Coronary artery (tissue), 2 donors: ENCODE data around the gene LTC4S.
A peak's percentile ranks its signal among the peaks of the same experiment; 100 is the strongest.
"Not testable (repeated sequence)": the region's sequence is repeated elsewhere in the genome, so short reads cannot be mapped to it uniquely, and the experiment has no call there.

ENCODE experiments used
- DNase-seq: peaks from one replicate; pipeline ENCODE4 v3.0.0-alpha.2; 2017; ENCODE audit warnings: low spot score
- H3K27ac ChIP-seq, 2 donors: fragments of 200-600 bp; sonication (generic); one replicate each; pipeline ENCODE4 v1.5.1; 2016 to 2019
- H3K4me3 ChIP-seq: fragments of 200-600 bp; sonication (generic); 2 replicates; pipeline ENCODE4 v1.5.1; 2016; ENCODE audit warnings: mild to moderate bottlenecking, moderate library complexity
- TF ChIP-seq, protein P1 (sequence below): fragments of 200-600 bp; sonication (generic); IDR thresholded peaks from one replicate; pipeline ENCODE4 v1.5.1; 2019; ENCODE audit warnings: antibody characterized with exemption

Gene LTC4S

GRCh38 chr5:179788193-179788854 lies 5.5 kb upstream of the LTC4S start:
- no peak for DNase-seq
- H3K4me3 ChIP-seq = no peak overlapping the region
- TF ChIP-seq, protein P1, sequence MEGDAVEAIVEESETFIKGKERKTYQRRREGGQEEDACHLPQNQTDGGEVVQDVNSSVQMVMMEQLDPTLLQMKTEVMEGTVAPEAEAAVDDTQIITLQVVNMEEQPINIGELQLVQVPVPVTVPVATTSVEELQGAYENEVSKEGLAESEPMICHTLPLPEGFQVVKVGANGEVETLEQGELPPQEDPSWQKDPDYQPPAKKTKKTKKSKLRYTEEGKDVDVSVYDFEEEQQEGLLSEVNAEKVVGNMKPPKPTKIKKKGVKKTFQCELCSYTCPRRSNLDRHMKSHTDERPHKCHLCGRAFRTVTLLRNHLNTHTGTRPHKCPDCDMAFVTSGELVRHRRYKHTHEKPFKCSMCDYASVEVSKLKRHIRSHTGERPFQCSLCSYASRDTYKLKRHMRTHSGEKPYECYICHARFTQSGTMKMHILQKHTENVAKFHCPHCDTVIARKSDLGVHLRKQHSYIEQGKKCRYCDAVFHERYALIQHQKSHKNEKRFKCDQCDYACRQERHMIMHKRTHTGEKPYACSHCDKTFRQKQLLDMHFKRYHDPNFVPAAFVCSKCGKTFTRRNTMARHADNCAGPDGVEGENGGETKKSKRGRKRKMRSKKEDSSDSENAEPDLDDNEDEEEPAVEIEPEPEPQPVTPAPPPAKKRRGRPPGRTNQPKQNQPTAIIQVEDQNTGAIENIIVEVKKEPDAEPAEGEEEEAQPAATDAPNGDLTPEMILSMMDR = no peak
- no peak overlapping the region for H3K27ac ChIP-seq

- H3K27ac ChIP-seq, H3K4me3 ChIP-seq, DNase-seq: not testable (repeated sequence)
Observed at GRCh38 chr5:179789278-179789677, 4.5 kb upstream of the LTC4S start.

- Histone ChIP-seq H3K27ac (peak overlapping the region; percentile 21 to 89), H3K4me3 (no peak overlapping the region)
- TF ChIP-seq, protein P1 = no peak
- DNase-seq = no peak
Observed at GRCh38 chr5:179791881-179792611, 1.7 kb upstream of the LTC4S start.

DNA sequence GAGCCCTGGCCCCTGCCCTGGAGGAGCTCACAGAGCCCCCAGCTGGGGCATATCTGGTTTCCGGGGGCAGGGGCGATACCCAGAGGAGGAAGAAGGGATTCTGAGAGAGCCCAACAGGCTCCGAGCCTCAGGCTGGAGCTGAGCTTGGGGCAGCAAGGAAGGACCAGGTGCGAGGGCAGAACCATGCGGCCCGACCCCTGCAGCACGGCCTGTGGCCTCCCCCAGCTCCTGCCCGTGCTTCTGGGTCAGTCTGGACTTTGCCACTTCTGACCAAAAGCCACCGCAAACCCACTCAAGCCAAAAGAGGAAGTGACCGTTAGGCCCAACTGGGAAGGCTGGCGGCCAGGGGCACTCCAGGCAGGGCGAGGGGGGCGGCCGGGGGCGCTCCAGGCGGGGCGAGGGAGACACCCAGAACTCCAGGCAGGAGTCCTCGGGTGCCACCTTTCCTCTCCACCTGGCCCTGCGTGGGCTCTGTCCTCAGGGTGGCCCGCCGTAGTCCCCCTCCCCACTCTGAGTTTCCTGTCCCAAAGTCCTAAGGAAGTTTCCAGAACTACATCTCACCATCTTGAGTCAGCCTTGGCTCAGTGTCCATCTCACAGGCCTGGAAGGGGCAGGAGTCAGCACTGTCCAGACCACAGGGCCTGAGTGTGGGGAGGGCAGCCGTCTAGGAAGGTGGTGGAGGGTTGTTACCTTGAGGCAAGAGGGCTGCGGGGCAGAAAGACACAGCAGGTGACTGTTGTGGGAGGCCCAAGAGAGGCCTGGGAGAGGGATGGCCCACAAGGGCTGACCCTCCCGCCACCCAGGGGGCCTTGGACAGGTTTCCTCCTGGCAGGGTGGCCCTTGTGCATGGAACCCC lies 946 bp upstream of the LTC4S start:
- Histone ChIP-seq H3K4me3 (peak overlapping the region; percentile 89), H3K27ac (peak overlapping the region; percentile 21 to 89)
- TF ChIP-seq, protein P1 = no peak
- no peak for DNase-seq

GRCh38 chr5:179794171-179794570 lies 385 bp downstream of the LTC4S start:
- H3K4me3 ChIP-seq = peak overlapping the region; percentile 89
- DNase-seq = no peak
- peak overlapping the region; percentile 21 to 89 for H3K27ac ChIP-seq

DNA sequence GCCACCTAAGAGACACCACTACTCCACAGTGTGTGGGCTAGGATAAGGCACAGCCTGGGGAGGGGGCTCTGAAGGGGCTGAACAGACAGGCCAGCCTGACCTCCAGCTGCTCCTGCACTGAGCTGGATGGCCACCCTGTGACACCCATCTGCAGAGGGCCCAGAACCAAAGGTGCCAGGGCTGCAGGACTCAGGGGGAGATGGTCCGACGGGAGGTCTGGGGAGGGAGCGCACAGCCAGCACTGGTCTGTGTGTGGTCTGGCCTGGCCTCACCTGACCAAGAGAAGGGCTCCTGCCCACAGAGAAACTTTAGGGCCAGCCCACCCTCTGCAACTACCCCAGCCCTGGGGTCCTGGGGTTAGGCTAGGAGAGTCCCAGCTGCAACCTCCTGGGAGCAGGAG lies 789 bp downstream of the LTC4S start:
- Histone ChIP-seq H3K27ac (peak overlapping the region in 1 of 2 donors; percentile 89), H3K4me3 (peak overlapping the region; percentile 89)
- no peak for DNase-seq
- TF ChIP-seq, protein P1 = no peak

More at GRCh38 chr5:179794171-179794570, 385 bp downstream of the LTC4S start:
- TF ChIP-seq, protein P1 = no peak
